Airway epithelial cell (primary cell): ENCODE data around the gene REV3L. TPM values are rescaled to one million over a fixed set of nuclear protein-coding genes. Genes with fewer than 3 reads are reported as not detected.

Experiments
- total RNA-seq: library from RNA; depleted of rRNA; stranded (reverse); fragments of >200 nt; gene quantifications from 2 replicates; pipeline ENCODE4 v1.2.3, GENCODE V29; 2015

REV3L gene, protein sequence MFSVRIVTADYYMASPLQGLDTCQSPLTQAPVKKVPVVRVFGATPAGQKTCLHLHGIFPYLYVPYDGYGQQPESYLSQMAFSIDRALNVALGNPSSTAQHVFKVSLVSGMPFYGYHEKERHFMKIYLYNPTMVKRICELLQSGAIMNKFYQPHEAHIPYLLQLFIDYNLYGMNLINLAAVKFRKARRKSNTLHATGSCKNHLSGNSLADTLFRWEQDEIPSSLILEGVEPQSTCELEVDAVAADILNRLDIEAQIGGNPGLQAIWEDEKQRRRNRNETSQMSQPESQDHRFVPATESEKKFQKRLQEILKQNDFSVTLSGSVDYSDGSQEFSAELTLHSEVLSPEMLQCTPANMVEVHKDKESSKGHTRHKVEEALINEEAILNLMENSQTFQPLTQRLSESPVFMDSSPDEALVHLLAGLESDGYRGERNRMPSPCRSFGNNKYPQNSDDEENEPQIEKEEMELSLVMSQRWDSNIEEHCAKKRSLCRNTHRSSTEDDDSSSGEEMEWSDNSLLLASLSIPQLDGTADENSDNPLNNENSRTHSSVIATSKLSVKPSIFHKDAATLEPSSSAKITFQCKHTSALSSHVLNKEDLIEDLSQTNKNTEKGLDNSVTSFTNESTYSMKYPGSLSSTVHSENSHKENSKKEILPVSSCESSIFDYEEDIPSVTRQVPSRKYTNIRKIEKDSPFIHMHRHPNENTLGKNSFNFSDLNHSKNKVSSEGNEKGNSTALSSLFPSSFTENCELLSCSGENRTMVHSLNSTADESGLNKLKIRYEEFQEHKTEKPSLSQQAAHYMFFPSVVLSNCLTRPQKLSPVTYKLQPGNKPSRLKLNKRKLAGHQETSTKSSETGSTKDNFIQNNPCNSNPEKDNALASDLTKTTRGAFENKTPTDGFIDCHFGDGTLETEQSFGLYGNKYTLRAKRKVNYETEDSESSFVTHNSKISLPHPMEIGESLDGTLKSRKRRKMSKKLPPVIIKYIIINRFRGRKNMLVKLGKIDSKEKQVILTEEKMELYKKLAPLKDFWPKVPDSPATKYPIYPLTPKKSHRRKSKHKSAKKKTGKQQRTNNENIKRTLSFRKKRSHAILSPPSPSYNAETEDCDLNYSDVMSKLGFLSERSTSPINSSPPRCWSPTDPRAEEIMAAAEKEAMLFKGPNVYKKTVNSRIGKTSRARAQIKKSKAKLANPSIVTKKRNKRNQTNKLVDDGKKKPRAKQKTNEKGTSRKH (N-terminal part only)
- 10.4 and 10.8 TPM in 2 replicates for total RNA-seq

DNA sequence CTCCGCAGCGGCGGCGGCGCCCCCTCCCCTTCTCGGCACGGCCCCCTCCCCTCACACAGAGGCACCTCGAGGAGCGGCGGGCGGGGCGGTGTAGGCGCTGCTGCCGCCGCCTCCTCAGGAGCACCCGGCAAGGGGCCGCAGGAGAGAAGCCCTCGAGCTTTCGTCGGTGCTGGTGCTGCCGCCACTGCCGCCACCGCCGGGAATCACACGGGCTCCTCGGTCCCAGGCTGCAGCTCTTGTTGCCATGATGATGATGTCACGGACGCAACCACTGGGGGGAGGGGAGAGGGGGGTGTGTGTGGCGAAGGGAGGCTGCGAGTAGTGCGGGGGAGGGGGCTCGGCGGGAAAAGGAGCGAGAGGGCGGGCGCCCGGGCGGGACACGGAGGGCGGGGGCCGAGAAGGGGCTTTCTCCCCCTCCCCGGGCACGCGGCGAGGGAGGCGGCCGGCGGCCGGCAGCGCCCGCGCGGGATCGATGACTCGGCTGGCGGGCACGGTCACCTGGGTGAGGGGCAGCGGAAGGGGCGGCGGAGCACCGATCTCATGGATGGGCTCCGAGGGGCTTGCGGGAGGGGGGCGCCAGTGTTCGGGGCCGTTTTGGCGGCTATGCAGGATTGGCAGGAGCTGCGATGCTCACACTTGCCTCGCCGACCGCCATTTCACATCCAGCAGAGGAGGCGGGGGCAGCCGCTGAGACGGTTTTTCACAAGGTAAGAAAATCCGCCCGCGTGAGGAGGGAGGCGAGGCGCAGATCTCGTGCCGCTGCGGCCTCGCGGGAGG is at the start of gene REV3L:
Gene REV3L, minus strand, starts transcription at position 260 of the 777 bp plus-strand sequence. CDS start 330 bp downstream, outside the sequence.

Other genes starting within 250 kb of the REV3L start
- gene TRAF3IP2, start 122.7 kb upstream of the REV3L start, total RNA-seq, result 60.5 and 79.2 TPM in 2 replicates